Activated CD8-positive, alpha-beta memory T cell treated with anti-CD3 and anti-CD28 coated beads, Interleukin-2, amount 50 U/mL, for 4 hours (primary cell): ENCODE data around the gene DPY19L1.
"Not testable (repeated sequence)": the region's sequence is repeated elsewhere in the genome, so short reads cannot be mapped to it uniquely, and the experiment has no call there.

Experiments used
- DNase-seq: peaks from one replicate; pipeline ENCODE4 v3.0.0-alpha.2; 2020

DPY19L1 gene

DNA sequence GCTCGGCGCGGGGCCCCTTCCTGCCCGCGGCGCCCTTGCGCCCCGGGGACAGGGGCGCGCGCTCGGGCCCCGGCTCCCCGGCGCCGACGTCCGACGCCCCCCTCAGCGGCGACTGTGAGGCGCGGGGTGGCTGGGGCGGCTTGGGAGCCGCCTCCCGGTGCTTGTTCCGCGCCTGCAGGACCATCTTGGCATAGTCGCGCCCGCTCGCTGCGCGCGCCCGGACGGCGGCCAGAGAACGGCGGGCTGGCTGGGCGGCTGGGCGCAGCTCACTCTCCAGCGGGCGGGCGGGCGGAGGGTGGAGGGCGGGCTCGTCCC, at the start of gene DPY19L1:
TSS of gene DPY19L1 (minus strand) at position 275 of the 315 bp plus-strand sequence. CDS start at position 184, 91 bp downstream.
- no peak for DNase-seq

DNA sequence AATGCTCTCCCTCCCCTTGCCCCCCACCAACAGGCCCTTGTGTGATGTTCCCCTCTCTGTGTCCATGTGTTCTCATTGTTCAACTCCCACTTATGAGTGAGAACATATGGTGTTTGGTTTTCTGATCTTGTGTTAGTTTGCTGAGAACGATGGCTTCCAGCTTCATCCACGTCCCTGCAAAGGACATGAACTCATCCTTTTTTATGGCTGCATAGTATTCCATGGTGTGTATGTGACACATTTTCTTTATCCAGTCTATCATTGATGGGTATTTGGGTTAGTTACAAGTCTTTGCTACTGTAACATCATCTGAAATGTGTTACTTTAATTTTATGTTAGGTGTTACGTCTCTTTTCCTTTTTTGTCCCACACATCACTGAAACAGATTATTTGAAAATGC, 42.2 kb upstream of the DPY19L1 start:
- not testable (repeated sequence) for DNase-seq

DNA sequence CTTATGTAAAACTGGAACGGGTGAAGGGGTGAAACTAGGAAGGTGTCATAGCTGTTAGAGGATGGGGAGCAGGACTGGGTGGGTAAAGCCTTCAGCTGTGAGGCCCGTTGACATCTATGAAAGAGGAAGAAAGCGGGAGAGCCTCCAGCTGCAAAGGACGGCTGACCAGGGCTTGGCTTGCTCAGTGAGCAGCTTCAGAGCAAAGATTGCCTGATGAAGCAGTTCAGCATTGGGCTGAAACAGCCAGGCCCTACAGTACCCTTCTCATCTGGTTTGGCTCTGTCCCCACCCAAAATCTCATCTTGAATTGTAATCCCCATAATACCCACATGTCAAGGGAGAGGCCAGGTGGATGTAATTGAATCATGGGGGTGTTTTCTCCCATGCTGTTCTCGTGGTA, 36.7 kb upstream of the DPY19L1 start:
- DNase-seq: not testable (repeated sequence)

DNA sequence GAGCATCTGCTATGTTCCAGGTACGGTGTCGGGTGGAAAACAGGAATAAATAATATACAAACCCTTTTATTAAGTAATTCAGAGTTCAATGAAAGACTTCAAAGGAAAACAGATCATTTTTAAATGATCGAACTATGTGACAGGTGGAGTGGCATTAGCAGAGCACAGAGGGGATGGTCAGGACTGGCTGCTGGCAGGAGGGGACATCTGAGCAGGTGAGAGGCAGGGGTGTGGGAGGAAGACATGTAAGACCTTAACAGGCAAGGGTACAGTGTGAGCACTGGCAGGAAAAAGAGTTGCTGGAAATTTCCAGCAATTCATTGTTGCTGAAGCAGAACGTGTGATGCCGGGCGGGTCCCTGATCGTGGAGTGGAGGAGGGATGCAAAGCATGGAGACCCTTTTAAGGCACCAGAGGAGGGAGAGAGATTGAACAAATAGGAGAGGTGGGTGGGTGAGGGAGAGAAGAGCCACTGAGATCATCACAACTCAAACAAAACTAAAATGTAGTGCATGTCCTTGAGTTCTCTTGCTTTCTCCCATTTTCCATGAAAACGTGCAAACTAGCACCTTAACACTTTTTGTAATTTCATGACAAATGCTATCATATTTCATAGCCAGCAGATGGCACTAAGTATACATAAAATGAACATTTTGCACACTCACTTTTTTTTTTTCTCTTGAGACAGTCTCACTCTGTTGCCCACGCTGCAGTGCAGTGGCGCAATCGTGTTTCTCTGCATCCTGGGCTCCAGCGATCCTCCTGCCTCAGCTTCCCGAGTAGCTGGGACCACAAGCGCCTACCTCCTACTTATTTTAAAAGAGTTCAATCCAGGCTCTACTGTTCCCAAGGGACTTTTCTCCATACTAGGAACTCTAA, 35.9 kb upstream of the DPY19L1 start:
- DNase-seq: not testable (repeated sequence)

DNA sequence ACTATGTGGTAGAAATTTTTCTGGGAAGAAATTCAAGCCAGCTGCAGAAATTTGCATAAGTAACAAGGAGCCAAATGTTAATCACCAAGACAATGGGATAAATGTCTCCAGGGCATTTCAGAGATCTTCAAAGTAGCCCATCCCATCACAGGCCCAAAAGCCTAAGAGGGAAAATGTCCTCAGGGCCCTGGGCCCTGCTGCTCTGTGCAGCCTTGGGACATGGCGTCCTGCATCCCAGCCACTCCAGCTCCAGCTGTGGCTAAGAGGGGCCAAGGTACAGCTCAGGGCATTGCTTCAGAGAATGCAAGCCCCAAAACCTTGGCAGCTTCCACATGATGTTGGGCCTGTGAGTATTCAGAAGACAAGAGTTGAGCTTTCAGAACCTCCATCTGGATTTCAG, 31.8 kb upstream of the DPY19L1 start:
- not testable (repeated sequence) for DNase-seq

DNA sequence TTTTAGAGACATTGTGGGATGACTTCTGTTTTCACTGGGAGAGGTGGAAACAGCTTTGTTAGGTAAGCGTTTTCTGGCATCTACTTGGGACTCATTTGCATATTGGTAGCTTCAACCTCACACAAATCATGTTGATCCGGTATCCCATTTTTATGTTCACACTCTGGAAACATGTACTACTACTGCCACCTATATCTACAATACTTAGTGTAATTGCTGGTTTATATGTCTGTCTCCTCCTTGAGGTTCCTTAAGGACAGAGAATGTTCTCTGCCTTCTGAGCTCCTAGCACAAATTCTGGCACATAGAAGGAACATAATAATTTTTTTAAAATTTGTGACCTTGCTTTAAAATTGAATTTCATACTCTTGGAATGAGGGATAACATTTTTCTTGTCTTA, 28.1 kb upstream of the DPY19L1 start:
- not testable (repeated sequence) for DNase-seq

DNA sequence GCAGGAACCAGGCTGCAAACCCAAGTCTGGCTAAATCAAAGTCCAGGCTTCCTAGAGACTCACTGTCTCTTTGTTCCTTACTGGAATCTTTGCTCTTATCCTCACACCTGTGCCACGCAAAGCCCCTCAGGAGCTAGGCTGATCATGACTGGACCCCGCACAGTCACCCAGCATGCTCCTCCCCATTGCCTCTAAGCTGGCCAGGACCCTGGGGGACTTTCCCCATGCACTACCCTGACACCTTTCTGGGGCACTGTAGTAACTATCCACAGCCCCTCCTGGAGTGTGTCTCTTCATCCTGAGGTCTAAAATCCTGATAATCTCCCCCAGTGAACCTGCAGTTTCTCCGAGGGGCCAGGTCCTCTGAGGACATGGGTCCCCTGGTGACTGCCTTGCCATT, 21.3 kb upstream of the DPY19L1 start:
- DNase-seq: not testable (repeated sequence)

DNA sequence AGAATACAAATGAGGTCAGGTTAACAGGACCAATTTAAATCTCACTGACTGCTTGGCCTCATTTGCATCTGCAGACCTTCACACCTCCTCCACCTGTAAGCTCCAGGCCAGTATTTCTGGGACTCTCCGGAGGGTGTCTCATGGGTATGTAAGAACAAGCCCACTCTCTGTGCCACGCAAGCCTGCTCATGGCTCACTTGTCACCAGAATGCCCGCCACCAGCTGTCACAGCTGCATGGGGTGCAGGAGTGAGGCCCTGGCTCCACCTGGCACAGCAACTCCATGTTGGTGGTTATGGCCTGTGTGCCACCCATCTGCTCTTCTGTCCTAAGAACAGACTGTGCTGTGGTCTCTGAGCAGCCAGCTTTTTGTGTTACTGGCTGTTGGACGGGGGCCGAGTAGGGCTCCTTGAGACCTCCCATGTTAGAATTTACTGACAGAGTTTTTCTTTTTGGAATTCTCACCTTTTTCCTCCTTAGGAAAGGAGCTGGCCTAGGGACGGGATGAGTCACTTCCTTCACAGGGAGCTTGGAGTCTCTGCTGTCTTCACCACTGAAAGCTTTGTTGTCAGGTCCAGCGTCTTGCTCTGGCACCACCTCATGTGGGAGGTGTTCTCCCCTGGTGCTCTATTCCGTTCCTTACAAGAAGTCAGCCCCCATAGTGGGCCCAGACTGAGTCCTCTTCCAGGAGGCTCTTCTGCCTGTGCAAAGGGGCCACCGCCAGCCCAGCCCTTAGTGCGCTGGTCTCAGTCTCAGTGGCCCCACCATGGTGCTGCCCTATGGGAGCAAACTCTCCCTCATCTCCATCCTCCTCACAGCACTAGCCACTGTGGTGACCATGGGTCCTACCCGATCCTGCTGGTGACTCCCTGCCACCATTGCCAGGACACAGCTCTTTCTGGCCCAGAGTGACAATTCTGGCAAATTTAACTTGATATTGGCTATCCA, 20.5 kb upstream of the DPY19L1 start:
- not testable (repeated sequence) for DNase-seq

DNA sequence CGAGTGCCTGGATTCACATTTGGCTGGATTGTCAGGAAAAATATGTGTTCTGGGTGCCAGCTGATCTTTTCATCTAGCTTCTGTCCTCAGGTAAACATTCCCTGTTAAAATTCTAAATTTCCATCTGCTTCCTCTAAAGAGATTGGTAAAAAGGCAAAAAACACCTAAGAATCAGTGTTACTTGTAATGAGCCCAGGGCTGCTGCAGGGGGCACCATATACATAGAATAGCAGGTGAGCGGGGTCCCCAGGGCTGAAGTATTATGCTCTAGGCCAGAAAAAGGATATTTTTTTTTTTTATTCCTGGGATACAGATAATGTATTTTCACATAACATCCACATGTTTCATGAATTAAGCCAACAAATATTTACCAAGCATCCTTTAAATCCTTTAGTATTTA, 18.4 kb upstream of the DPY19L1 start:
- DNase-seq: not testable (repeated sequence)

DNA sequence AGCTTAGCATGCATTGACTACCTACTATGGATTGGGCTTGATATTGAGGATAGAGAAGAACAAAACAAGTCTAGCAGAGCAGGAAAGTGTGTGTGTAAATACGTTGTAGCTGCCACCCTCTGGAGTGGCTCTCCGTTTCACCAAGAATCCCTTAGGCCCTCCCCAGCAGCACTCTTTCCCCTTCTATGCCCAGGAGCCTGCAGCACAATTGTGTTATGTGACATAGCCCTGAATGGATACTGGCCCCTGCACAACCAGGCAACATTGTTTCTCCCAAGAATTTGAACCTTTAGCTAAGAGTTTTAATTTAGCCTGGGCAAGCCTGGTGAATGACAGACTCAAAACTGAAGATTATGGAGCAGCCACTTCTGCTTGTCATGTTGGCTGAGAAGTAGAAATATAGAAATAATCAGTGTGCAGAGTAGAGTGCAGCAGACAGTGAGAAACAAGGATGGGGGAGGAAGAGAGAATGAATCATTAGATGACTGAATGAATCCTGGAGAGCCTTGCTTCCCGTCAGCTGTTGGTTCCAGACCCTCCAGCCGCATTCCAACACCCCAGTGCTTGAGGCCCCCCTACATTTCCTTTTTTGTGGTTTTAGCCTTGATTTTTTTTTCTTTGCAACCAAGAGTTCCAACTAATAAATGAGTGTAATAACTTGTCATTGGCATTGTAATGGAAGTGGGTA, 16.3 kb upstream of the DPY19L1 start:
- DNase-seq: not testable (repeated sequence)

DNA sequence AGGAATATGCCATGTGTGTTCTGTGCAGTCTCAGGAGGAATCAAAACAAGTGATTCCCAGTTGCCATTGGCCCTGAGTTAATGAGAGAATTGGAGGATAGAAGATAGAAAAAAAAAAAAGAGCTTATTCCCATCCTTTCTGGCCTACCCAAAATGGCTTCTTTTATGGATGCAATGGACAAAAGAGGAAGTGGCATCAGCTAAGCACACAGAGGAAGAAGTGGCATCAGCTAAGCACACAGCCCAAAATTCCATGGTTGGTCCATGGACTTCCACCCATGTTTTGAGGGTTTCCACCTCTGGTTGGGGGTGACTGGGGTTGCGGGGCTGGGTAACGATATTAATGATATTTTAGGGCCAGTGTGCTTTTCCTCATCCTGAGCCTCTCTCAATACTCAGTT, 11.1 kb upstream of the DPY19L1 start:
- not testable (repeated sequence) for DNase-seq

DNA sequence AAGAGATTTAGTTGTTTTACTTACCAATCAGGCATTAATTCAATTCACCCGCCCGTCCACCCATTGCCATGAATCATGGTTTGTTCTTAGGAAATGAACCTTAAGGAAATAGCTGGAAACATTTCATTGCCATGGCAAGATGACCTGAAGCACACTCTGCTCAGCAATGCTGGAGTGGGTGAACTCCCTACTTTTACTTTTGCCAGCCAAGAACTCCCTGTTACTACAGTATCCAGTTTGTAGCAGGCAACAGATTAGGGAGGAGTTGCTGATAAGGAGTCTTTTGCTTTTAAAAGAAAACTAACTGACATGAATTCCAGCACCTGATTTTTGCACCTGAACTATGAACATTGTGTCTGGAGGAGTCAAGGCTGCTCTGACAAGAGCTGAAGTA, 10.6 kb upstream of the DPY19L1 start:
- not testable (repeated sequence) for DNase-seq

DNA sequence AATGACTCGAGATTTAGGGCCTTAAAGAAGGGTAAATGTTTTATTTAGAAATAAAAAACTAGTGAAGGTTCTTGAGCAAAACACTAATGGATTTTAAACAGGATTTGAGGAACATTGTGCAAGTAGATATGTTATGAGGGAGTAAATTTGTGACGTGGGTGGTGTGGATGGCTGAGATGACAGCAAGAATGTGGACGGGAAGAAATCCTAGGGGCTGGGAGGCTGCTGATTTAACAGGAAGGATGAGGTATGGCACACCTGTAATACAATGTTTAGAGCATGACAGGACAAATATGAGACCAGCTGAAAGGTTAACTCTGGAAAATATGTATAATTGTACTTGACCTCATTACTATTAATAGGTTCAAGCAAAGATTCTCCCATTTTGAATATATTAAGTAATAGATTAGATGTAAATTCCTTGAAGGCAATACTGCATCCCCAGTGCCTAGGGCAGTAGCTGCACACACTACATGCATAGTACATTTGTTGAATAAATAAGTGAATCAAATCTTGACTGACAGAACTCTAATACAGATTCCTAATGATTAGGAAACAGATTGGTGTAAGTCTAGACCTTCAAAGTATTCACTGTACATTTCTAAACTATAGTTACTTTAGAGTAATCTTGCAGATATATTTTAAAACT, 10.1 kb upstream of the DPY19L1 start:
- DNase-seq: not testable (repeated sequence)

DNA sequence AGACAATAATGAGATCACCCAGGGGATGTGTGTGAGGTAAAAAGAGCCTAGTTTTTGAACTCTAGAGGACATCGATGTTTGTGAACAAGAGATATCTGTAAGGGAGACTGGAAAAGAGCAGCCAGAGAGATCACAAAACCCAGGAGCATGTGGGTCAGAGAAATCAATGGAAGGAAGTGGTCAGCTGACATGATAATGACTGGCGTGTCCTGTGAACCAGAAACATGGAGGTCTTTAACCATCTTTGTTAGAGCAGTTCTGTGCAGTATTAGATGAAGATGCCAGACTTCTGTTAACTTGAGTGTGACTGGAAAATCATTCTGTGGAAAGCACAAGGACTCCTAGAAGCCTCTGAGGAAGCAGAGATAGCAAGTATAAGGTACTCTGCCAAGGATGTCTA, 6.0 kb upstream of the DPY19L1 start:
- not testable (repeated sequence) for DNase-seq

DNA sequence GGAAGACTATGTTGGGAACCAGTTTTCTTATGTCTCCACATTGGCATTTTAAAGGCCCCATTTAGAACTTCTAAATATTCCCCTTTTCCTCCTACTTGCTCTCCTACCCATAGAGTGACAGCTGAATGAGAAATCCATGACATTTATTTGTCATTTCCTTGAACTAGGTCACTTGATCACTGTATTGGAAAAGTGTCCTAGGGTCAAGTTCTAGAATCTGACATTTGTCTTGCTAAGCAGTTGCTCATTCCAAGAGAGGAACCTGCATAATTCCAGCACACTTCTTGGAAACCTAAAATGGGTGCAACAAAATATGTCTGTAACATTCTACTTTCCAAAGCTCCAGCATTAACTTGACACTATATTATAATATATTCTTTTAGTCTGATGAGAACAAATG, 3.6 kb upstream of the DPY19L1 start:
- DNase-seq: no peak

DNA sequence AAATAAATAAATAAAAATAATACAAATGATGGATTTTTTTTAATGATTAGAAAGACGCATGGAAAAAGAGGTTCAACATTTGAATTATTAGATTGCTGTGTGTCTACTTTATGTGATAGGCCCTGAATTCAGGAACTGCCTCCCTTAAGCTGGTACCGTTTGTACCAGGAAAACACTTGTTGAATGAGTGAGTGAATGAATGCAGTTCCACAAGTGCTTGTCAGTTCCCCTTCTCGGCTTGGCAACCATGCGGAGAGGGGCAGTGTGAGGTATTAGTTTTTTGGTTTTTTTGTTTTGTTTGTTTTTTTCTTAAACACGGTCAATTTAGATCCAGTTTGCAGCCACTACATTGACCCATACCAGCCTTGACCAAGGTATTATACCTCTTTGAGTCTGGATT, 2.1 kb upstream of the DPY19L1 start:
- no peak for DNase-seq

DNA sequence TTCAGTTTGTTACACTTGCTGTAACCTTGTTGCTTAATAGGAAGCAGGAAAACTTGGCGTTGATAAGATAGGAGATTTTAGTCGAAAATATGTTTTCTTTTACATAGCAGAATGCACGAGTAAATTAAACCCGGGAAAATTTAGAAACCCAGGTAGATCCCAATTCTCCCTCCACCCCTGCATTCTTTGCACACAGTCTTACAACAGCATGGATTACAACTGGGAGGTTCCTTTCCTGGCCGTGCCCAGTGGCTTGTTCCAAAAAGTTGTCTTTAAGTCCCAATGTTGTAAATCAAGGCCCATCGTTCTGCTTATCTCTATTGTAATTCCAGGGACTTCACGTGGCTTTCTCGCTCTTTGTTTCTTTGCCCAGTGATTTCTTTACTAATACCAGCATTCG, 1.1 kb upstream of the DPY19L1 start:
- no peak for DNase-seq

DNA sequence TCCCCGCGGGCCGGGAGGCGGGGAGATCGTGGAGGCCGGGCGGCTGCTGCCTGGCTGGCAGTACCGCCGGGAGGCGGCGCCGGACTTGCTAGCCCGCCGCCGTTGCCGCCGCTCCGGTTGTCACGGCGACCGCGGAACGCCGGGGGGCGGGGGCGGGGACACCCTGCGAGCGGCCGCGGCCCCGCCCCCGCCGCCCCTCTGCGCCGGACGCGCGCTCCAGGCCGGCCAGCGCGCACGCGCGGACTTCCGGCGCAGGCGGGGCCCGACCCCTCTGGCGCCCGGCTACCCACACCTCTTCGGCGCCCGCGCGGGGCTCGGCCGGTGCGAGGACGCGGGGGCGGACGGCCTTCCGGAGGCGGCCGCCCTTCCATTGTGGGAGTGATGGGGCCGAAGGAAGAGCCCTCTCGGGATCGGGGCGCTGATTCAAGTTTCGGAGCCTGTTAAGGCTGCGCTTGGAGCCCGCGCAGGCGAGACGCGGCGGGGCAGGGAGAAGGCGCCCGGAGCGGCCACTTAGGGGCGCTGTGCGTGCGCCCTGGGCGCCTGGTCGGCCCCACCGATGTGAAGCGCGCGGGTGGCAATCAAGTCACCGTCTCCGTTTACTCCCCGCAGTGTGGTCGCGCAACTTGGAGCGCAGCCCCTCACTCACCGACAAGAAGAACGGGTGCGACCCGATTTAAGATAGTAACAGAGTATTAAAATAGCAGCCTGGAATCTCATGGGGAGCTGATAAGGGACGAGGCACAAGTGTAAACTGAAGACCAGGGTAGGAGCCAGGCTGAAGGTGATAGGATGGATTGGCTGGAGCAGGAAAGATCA, 449 bp upstream of the DPY19L1 start:
- DNase-seq: peak; percentile 92

DNA sequence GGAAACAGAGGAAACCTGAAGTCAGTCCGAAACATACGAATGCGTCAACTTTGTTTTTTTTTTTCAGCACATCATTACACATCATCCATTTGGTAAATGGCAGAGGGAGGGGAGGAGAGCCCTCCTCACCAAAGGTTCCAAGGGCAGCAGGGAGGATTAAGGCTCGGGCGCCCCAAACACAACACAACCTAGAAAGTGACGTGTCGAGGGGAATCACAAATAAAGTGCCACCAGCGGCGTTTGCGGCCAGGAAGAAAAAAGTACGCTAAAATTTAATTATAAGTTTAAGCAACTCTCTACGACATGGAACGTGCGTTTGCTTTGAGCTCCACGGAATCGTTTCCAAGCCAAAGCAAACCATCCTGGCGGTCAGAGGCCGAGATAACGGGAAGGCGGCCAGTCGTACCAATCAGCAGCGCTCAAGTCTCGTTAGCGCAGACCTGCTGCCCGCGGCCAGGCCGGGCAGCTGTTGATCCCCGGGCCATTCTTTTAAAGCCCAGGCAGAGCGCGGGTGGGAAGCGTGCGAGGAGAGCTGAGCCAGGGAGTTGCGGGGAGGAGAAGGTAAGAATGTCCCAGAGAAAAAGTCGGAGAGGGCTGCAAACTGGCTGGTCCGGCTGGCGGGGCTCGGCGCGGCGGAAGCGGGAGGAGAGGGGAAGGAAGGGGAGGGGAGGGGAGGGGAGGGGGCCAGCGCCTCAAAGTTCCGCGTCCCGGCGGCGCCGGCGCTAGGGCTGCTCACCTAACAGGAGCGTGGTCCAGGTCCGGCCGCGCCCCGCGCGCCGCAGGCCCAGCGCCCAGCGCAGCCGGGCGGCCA, 719 bp downstream of the DPY19L1 start:
- DNase-seq: peak; percentile 26

DNA sequence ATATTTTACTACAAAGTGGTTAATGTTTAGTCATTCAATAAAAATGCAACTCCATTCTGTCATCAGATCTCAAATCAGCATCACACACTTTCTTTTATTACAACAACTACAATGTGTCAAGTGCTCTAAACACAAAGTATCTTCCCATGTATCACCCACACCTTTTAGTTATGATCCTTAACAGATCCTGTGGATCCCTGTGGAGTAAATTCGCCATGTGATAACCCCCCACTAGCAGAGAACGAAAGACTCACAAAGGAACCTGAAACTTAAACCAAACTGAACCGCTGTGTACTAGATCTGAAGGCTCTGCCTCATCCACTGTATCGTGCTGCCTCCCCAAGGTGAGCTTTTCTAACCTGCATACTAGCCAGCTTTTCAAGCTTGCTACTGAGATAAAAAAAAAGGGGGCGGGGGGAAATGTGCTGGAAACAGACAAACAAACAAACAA, 1.7 kb downstream of the DPY19L1 start:
- DNase-seq: no peak

DNA sequence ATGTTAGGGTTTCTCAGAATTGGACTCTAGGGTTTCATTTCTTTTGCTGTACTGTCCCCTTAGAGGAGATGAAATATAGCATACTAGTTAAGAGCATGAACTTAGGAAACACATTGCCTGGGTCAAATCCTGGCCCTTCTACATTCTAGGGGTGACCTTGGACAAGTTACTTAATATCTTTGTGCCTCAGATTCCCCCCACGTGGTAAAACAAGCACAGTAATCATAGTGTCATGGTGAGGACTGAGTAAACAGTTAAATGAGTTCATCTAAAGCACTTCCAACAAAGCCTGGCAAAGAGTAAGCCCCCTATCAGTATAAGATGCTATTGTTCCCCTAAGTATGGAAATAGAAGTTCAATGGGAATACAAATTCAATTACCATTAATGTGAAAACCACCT, 5.1 kb downstream of the DPY19L1 start:
- no peak for DNase-seq
